PC-9 (cell line): ENCODE measurements around the gene NISCH.

ENCODE experiments used
- CTCF ChIP-seq: fragments of 200-600 bp; sonication (generic); conservative IDR thresholded peaks from 2 replicates; pipeline ENCODE4 v1.6.1; 2017; ENCODE audit warnings: mixed run types, antibody characterized with exemption, mild to moderate bottlenecking, moderate library complexity
- EZH2 ChIP-seq: fragments of 200-600 bp; sonication (generic); IDR thresholded peaks from 2 replicates; pipeline ENCODE4 v1.8.0; 2017; ENCODE audit warnings: antibody characterized with exemption, low read depth

- TF ChIP-seq CTCF (no peak), EZH2 (no peak)
These were observed 26.4 kb upstream of the NISCH start for GRCh38 chr3:52429031-52429430.
